Mesothelial cell of epicardium (in vitro differentiated cells): Measurements from ENCODE around the gene SERHL2. TPM values are rescaled to one million over a fixed set of nuclear protein-coding genes. Genes with fewer than 3 reads are reported as not detected.

Experiments
- DNase-seq, 2 experiments: peaks; one replicate each; pipeline ENCODE4 v3.0.0; 2021; ENCODE audit warnings: low spot score in 2 of 2; ENCODE audit not compliant: unreplicated experiment in 2 of 2
- H3K27ac Mint-ChIP-seq: 2 replicates; pipeline ENCODE4 v1.8.0; 2021; ENCODE audit warnings: mixed read lengths
- H3K27me3 Mint-ChIP-seq: 2 replicates; pipeline ENCODE4 v1.8.0; 2021; ENCODE audit warnings: low read depth, mixed read lengths
- H3K36me3 Mint-ChIP-seq: 2 replicates; pipeline ENCODE4 v1.8.0; 2021; ENCODE audit warnings: mixed read lengths
- H3K4me1 Mint-ChIP-seq: 2 replicates; pipeline ENCODE4 v1.8.0; 2021; ENCODE audit warnings: mixed read lengths
- H3K4me3 Mint-ChIP-seq: 2 replicates; pipeline ENCODE4 v1.8.0; 2021; ENCODE audit warnings: mild to moderate bottlenecking, moderate library complexity, mixed read lengths
- H3K9me3 Mint-ChIP-seq: 2 replicates; pipeline ENCODE4 v1.8.0; 2021; ENCODE audit warnings: mixed read lengths
- total RNA-seq: library from RNA; stranded (reverse); gene quantifications from 3 replicates; pipeline ENCODE4 v1.2.1, GENCODE V29; 2021
- TF ChIP-seq, protein P1 (sequence below): fragments of 200-600 bp; sonication (generic); IDR thresholded peaks from one replicate; pipeline ENCODE4 v1.5.0; 2021; ENCODE audit warnings: antibody characterized with exemption; ENCODE audit not compliant: unreplicated experiment

Gene SERHL2
- total RNA-seq, 1 donor from 2014 or later, result 2.5 TPM

DNA sequence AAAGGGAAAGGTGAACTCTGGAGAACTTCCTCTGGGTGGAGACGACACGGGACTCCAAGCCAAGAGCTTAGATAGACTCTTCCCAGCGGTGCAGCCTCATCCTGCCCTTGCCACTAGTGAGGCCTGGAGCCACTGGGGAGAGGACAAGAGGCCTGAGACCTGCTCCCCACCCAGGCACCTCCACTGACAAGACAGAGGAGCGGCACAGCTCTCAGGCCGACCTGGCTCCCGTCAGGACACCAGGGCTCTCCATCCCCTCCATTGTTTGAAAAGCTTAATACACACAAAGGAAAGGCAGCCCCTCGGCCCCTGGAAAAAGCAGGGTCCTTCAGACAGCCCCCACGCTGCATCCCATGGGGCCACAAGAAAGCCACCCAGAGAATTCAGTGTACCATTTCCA lies 31.3 kb downstream of the SERHL2 start:
- DNase-seq, result no peak
- TF ChIP-seq, protein P1, sequence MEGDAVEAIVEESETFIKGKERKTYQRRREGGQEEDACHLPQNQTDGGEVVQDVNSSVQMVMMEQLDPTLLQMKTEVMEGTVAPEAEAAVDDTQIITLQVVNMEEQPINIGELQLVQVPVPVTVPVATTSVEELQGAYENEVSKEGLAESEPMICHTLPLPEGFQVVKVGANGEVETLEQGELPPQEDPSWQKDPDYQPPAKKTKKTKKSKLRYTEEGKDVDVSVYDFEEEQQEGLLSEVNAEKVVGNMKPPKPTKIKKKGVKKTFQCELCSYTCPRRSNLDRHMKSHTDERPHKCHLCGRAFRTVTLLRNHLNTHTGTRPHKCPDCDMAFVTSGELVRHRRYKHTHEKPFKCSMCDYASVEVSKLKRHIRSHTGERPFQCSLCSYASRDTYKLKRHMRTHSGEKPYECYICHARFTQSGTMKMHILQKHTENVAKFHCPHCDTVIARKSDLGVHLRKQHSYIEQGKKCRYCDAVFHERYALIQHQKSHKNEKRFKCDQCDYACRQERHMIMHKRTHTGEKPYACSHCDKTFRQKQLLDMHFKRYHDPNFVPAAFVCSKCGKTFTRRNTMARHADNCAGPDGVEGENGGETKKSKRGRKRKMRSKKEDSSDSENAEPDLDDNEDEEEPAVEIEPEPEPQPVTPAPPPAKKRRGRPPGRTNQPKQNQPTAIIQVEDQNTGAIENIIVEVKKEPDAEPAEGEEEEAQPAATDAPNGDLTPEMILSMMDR, result no peak
- H3K27ac Mint-ChIP-seq, result no peak overlapping the region
- peaks cover 11% of the 10 kb centered on the region for H3K4me1 Mint-ChIP-seq
- H3K36me3 Mint-ChIP-seq, result peaks cover 30% of the 10 kb centered on the region
- no peaks in the 10 kb centered on the region for H3K9me3 Mint-ChIP-seq
- H3K4me3 Mint-ChIP-seq, result no peak overlapping the region
- no peaks in the 10 kb centered on the region for H3K27me3 Mint-ChIP-seq

DNA sequence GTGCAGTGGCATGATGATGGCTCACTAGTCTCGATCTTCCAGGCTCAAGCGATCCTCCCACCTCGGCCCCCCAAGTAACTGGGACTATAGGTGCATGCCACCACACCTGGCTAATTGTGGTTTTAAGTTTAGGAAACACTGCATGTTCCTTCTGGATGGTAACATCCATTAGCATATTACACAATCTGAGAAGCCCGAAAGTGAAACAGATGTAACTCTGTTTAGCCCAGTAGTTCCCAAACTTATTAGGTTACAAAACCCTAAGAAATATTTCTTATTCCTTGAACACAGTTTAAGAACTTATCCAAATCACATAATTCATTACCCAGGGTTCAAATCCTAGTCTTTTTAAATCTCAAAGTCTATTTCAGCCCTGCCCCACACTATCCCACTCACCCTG lies 32.6 kb downstream of the SERHL2 start:
- TF ChIP-seq, protein P1, result no peak
- no peaks in the 10 kb centered on the region for H3K9me3 Mint-ChIP-seq
- peaks cover 31% of the 10 kb centered on the region for H3K36me3 Mint-ChIP-seq
- H3K4me3 Mint-ChIP-seq, result no peak overlapping the region
- peaks cover 6% of the 10 kb centered on the region for H3K4me1 Mint-ChIP-seq
- no peaks in the 10 kb centered on the region for H3K27me3 Mint-ChIP-seq
- no peak for DNase-seq
- H3K27ac Mint-ChIP-seq, result no peak overlapping the region

DNA sequence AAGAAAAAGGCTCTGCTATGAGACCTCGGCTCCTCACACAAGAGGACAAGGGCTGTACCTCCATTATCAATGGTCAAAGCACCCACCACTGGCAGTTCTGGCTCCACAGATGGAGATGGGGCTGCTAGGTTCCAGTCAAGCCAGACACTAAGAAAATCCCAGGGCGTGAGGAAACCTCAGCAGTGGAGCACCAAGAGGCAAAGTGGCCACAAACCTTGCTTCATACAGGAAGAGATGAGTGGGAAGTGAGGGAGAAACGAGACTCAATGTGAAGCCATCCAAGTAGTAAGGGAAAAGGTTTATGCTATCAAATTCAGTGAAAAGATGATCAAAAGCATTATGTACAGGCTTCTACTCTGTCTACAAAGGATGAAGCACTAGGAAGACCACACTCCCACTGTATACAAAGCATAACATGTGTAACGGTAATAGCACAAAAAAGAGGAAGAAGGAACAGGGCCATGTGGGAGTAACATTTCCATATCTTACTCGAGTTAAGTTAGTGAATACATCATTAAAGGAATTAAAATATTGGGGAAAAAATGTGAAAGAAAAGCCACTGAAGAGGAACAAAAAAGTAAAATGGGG lies 33.9 kb downstream of the SERHL2 start:
- Mint-ChIP-seq H3K9me3 (no peaks in the 10 kb centered on the region), H3K4me1 (no peaks in the 10 kb centered on the region), H3K4me3 (no peak overlapping the region), H3K27ac (no peak overlapping the region), H3K27me3 (no peaks in the 10 kb centered on the region), H3K36me3 (peaks cover 37% of the 10 kb centered on the region)
- TF ChIP-seq, protein P1, result no peak
- no peak for DNase-seq

DNA sequence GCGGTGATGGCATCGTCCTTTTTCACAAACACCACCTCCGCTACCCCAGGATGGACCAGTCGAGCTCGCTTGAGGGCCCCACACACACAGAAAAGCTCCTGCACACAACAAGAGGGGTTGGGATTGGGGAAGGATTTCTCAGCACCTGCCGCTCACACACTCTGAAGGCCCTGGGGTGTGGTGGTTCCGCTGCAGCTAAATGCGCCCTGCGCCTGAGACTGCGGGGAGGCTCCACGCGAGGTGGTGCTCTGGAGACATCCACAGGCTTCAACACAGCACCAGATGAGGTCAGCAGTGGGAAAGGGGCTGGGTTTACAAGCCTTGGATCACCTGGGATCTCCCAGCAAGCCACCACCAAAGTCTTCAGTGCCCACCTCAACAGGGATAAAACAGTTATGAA lies 38.2 kb downstream of the SERHL2 start:
- Mint-ChIP-seq H3K4me3 (no peak overlapping the region), H3K4me1 (no peaks in the 10 kb centered on the region), H3K36me3 (peaks cover 39% of the 10 kb centered on the region), H3K27ac (no peak overlapping the region), H3K27me3 (no peaks in the 10 kb centered on the region), H3K9me3 (no peaks in the 10 kb centered on the region)
- DNase-seq, result no peak
- TF ChIP-seq, protein P1, result no peak

DNA sequence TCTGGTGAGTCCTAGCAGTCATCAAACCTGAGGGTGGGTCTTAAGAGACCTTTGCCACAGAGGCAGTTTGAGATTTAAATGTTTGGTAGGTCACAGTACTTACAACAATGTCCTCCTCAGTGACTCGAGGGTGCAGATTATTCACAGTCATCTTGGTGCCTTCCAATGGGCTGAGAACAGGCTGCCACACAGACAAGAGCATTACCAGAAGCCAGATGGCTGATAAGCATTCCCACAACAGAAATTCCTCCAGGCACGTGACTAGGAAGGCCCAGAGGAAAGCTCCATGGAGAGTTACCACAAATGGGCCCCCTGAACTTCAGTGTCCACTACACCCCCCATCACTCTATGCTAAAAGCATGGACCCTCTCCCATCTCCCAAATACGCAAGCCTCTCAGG lies 41.7 kb downstream of the SERHL2 start:
- no peak for DNase-seq
- peaks cover 48% of the 10 kb centered on the region for H3K36me3 Mint-ChIP-seq
- no peaks in the 10 kb centered on the region for H3K4me1 Mint-ChIP-seq
- H3K27ac Mint-ChIP-seq, result peak overlapping the region; percentile 49
- no peaks in the 10 kb centered on the region for H3K27me3 Mint-ChIP-seq
- H3K4me3 Mint-ChIP-seq, result no peak overlapping the region
- TF ChIP-seq, protein P1, result no peak
- H3K9me3 Mint-ChIP-seq, result no peaks in the 10 kb centered on the region

DNA sequence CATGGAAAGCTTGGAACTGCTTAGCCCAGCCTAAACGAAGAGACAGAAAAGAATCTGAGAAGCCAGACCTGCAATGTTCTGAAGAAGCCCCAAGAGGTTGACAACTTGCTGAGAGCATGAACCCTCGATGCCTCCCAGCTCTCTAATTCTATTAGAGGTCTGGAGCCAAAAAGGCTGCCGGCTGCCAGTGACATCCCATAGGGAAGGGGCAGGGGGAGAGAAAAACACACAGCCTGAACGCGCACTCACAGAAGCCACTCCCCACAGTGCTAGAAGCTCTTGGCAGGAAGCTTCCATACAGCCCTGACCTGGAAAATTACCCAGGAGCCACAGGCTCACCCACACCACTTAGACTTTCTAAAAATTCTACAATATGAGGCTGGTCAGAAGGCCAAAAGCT lies 42.6 kb downstream of the SERHL2 start:
- no peak overlapping the region for H3K4me3 Mint-ChIP-seq
- no peaks in the 10 kb centered on the region for H3K4me1 Mint-ChIP-seq
- DNase-seq, result no peak
- H3K36me3 Mint-ChIP-seq, result peaks cover 47% of the 10 kb centered on the region
- H3K9me3 Mint-ChIP-seq, result no peaks in the 10 kb centered on the region
- no peaks in the 10 kb centered on the region for H3K27me3 Mint-ChIP-seq
- no peak overlapping the region for H3K27ac Mint-ChIP-seq
- TF ChIP-seq, protein P1, result no peak
